H9 (cell line): ENCODE data around the gene DNAJA4. TPM values are rescaled to one million over a fixed set of nuclear protein-coding genes. Genes with fewer than 3 reads are reported as not detected.

Experiments used
- DNase-seq: peaks from one replicate; pipeline ENCODE4 v3.0.0-alpha.2; 2017
- H2AFZ ChIP-seq: one replicate; pipeline ENCODE4 v1.6.1; 2013; ENCODE audit warnings: mild to moderate bottlenecking, low read length, control low read depth, moderate library complexity
- H2AK5ac ChIP-seq: 2 replicates; pipeline ENCODE4 v1.6.1; 2013; ENCODE audit warnings: low read length, control low read depth, mixed read lengths; ENCODE audit not compliant: insufficient read length
- H2BK120ac ChIP-seq: one replicate; pipeline ENCODE4 v1.6.1; 2013; ENCODE audit warnings: low read depth, mild to moderate bottlenecking, low read length, control low read depth, inconsistent platforms; ENCODE audit not compliant: poor library complexity, severe bottlenecking
- H2BK12ac ChIP-seq: 2 replicates; pipeline ENCODE4 v1.6.1; 2013; ENCODE audit warnings: low read length, control low read depth, mixed read lengths, low read depth; ENCODE audit not compliant: insufficient read length
- H2BK15ac ChIP-seq: 2 replicates; pipeline ENCODE4 v1.6.1; 2013; ENCODE audit warnings: low read depth, low read length, control low read depth
- H2BK20ac ChIP-seq: one replicate; pipeline ENCODE4 v1.6.1; 2013; ENCODE audit warnings: low read depth, mild to moderate bottlenecking, low read length, control low read depth, inconsistent platforms; ENCODE audit not compliant: poor library complexity, severe bottlenecking
- H2BK5ac ChIP-seq: 2 replicates; pipeline ENCODE4 v1.6.1; 2013; ENCODE audit warnings: low read length, control low read depth, mixed read lengths; ENCODE audit not compliant: insufficient read length
- H3K14ac ChIP-seq: 2 replicates; pipeline ENCODE4 v1.6.1; 2013; ENCODE audit warnings: low read length, control low read depth; ENCODE audit not compliant: insufficient read depth
- H3K18ac ChIP-seq: 2 replicates; pipeline ENCODE4 v1.6.1; 2013; ENCODE audit warnings: low read depth, mild to moderate bottlenecking, mixed read lengths, low read length, control low read depth; ENCODE audit not compliant: insufficient read length
- H3K23ac ChIP-seq: 2 replicates; pipeline ENCODE4 v1.6.1; 2013; ENCODE audit warnings: low read length, control low read depth, mixed read lengths, low read depth; ENCODE audit not compliant: insufficient read length
- H3K23me2 ChIP-seq: 2 replicates; pipeline ENCODE4 v1.6.1; 2013; ENCODE audit warnings: low read depth, mild to moderate bottlenecking, mixed read lengths, low read length, control low read depth; ENCODE audit not compliant: insufficient read length, poor library complexity, severe bottlenecking
- H3K27ac ChIP-seq: 2 replicates; pipeline ENCODE4 v1.5.1; 2013; ENCODE audit warnings: low read length, control low read depth, mixed read lengths, low read depth; ENCODE audit not compliant: insufficient read length
- H3K27me3 ChIP-seq: 2 replicates; pipeline ENCODE4 v1.6.1; 2013; ENCODE audit warnings: low read length, control low read depth, inconsistent platforms; ENCODE audit not compliant: insufficient read depth
- H3K4ac ChIP-seq: 2 replicates; pipeline ENCODE4 v1.6.1; 2013; ENCODE audit warnings: low read depth, mild to moderate bottlenecking, control low read depth, inconsistent platforms, low read length, moderate library complexity
- H3K4me1 ChIP-seq: 2 replicates; pipeline ENCODE4 v1.6.1; 2013; ENCODE audit warnings: low read length, control low read depth, inconsistent platforms; ENCODE audit not compliant: insufficient read depth
- H3K4me2 ChIP-seq: 2 replicates; pipeline ENCODE4 v1.6.1; 2013; ENCODE audit warnings: low read length, control low read depth, mixed read lengths; ENCODE audit not compliant: insufficient read length, insufficient read depth
- H3K56ac ChIP-seq: 2 replicates; pipeline ENCODE4 v1.6.1; 2013; ENCODE audit warnings: low read depth, mild to moderate bottlenecking, mixed read lengths, low read length, control low read depth; ENCODE audit not compliant: insufficient read length
- H3K79me1 ChIP-seq: 2 replicates; pipeline ENCODE4 v1.6.1; 2013; ENCODE audit warnings: low read depth, mild to moderate bottlenecking, moderate library complexity, low read length, control low read depth, inconsistent platforms; ENCODE audit not compliant: insufficient read depth, poor library complexity, severe bottlenecking
- H3K79me2 ChIP-seq: 2 replicates; pipeline ENCODE4 v1.6.1; 2013; ENCODE audit warnings: low read length, control low read depth, inconsistent platforms; ENCODE audit not compliant: insufficient read depth
- H3K9ac ChIP-seq: 2 replicates; pipeline ENCODE4 v1.6.1; 2013; ENCODE audit warnings: low read length, control low read depth, mixed read lengths; ENCODE audit not compliant: insufficient read length; ENCODE audit errors: extremely low read depth
- H3K9me3 ChIP-seq: one replicate; pipeline ENCODE4 v1.6.1; 2013; ENCODE audit warnings: low read depth, low read length, inconsistent platforms; ENCODE audit not compliant: control insufficient read depth
- H3T11ph ChIP-seq: one replicate; pipeline ENCODE4 v1.6.1; 2013; ENCODE audit warnings: mild to moderate bottlenecking, low read length, control low read depth, inconsistent platforms
- H4K20me1 ChIP-seq: one replicate; pipeline ENCODE4 v1.6.1; 2013; ENCODE audit not compliant: control insufficient read depth, insufficient read length, insufficient read depth
- H4K5ac ChIP-seq: 2 replicates; pipeline ENCODE4 v1.6.1; 2013; ENCODE audit warnings: low read depth, mild to moderate bottlenecking, mixed read lengths, low read length, control low read depth; ENCODE audit not compliant: insufficient read length
- H4K8ac ChIP-seq: replicated peaks from 2 replicates; pipeline ENCODE4 v1.6.1; 2013; ENCODE audit warnings: low read length, control low read depth, mixed read lengths, low read depth; ENCODE audit not compliant: insufficient read length
- H4K91ac ChIP-seq: 2 replicates; pipeline ENCODE4 v1.6.1; 2013; ENCODE audit warnings: low read depth, mild to moderate bottlenecking, moderate library complexity, mixed read lengths, low read length, control low read depth; ENCODE audit not compliant: insufficient read length
- H3K27ac Mint-ChIP-seq, 3 experiments: 2 replicates in 2 of 3; 3 replicates in 1 of 3; pipeline ENCODE4 v1.8.0; 2020 to 2021; ENCODE audit warnings: mixed read lengths in 3 of 3, mild to moderate bottlenecking in 1 of 3, moderate library complexity in 1 of 3
- H3K27me3 Mint-ChIP-seq: 2 replicates; pipeline ENCODE4 v1.8.0; 2021; ENCODE audit warnings: low read depth, mild to moderate bottlenecking, moderate library complexity, mixed read lengths
- H3K36me3 Mint-ChIP-seq, 3 experiments: 2 replicates in 2 of 3; 3 replicates in 1 of 3; pipeline ENCODE4 v1.8.0; 2020 to 2021; ENCODE audit warnings: low read depth in 3 of 3, mixed read lengths in 3 of 3; ENCODE audit not compliant: insufficient read depth in 1 of 3
- H3K4me1 Mint-ChIP-seq, 2 experiments: 2 replicates each; pipeline ENCODE4 v1.8.0; 2020; ENCODE audit warnings: mixed read lengths in 2 of 2
- H3K4me3 Mint-ChIP-seq, 2 experiments: 2 replicates in 1 of 2; 3 replicates in 1 of 2; pipeline ENCODE4 v1.8.0; 2020 to 2021; ENCODE audit warnings: mild to moderate bottlenecking in 2 of 2, mixed read lengths in 2 of 2, moderate library complexity in 1 of 2
- H3K9me3 Mint-ChIP-seq, 2 experiments: 2 replicates in 1 of 2; 3 replicates in 1 of 2; pipeline ENCODE4 v1.8.0; 2020; ENCODE audit warnings: mild to moderate bottlenecking in 2 of 2, mixed read lengths in 2 of 2, moderate library complexity in 1 of 2
- CTCF ChIP-seq: fragments of 200-600 bp; sonication (generic); conservative IDR thresholded peaks from 3 replicates; pipeline ENCODE4 v1.8.0; 2021; ENCODE audit warnings: antibody characterized with exemption, mild to moderate bottlenecking
- WGBS: extraction: QIAGEN DNeasy Blood & Tissue Kit; methylation state at CpG from one replicate; pipeline ENCODE4 v1.1.7; 2013; ENCODE audit warnings: missing lambda C conversion rate, low lambda C conversion rate, mixed read lengths; ENCODE audit not compliant: insufficient read length; ENCODE audit errors: extremely low coverage; 5-methylcytosine and 5-hydroxymethylcytosine counted together
- total RNA-seq: library from RNA; stranded (reverse); gene quantifications from 2 replicates; pipeline ENCODE4 v1.2.1, GENCODE V29; 2021

Gene DNAJA4
- total RNA-seq, 1 experiment from 2014 or later: 0.13 TPM

DNA sequence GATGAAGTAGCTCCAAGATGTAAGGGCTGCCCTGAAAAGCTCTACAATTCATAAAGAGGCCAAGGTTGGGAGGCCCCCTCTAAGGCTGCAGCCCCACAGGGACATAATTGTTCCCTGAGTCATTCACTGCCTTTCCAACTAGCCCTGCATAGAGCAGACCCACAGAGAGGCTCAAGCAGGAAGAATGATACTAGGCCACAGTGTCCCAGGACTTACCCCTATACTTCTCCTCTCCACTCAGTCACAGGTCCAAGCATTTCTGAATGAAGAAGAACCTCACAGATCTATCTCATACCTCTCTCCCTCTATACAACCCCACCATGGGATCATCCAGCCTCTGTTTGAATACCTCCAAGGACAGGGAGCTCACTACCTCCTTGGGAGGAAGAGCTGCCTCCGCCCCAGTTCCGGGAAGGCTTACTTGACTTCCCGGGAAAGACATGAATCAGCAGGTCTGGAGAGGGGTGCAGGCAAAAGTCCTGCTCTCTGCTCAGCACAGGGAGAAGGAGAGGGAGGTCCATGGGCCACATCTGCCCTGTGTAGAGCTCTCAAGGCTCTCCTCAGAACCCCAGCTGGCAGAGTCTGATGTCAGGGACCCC, 41.9 kb downstream of the DNAJA4 start:
- Histone ChIP-seq H3K4me2 (no peak overlapping the region), H4K20me1 (no peaks in the 10 kb centered on the region)

More for the DNA sequence above, 41.9 kb downstream of the DNAJA4 start:
- no peak overlapping the region for H3K4me3 Mint-ChIP-seq
- Histone ChIP-seq H3K23me2 (no peaks in the 10 kb centered on the region), H4K5ac (no peak overlapping the region), H2BK15ac (no peak overlapping the region), H3K56ac (no peak overlapping the region), H4K91ac (no peak overlapping the region), H4K8ac (no peak overlapping the region), H3T11ph (no peak overlapping the region), H3K27me3 (no peaks in the 10 kb centered on the region), H3K9ac (no peak overlapping the region), H2AK5ac (no peak overlapping the region), H2BK20ac (no peak overlapping the region), H3K18ac (no peak overlapping the region), H3K9me3 (no peaks in the 10 kb centered on the region), H3K4ac (no peak overlapping the region), H3K4me1 (no peaks in the 10 kb centered on the region), H3K79me2 (no peaks in the 10 kb centered on the region), H3K23ac (no peak overlapping the region), H3K79me1 (no peaks in the 10 kb centered on the region), H2BK5ac (no peak overlapping the region), H2BK12ac (no peak overlapping the region), H2BK120ac (no peak overlapping the region), H3K27ac (no peak overlapping the region), H2AFZ (no peak overlapping the region), H3K14ac (no peak overlapping the region)
- no peaks in the 10 kb centered on the region; a peak in 1 of 7 replicates for H3K36me3 Mint-ChIP-seq
- H3K27ac Mint-ChIP-seq: no peak overlapping the region
- peaks cover 6 to 25% of the 10 kb centered on the region in 2 experiments for H3K4me1 Mint-ChIP-seq
- DNase-seq: no peak
- no CpG with 5 or more reads among the region's 3 CpGs for WGBS
- H3K27me3 Mint-ChIP-seq: peaks cover 10% of the 10 kb centered on the region
- H3K9me3 Mint-ChIP-seq: no peaks in the 10 kb centered on the region
- no peak for TF ChIP-seq CTCF
